ENCODE results near the gene NSD2. TPM values are rescaled to one million over a fixed set of nuclear protein-coding genes. Genes with fewer than 3 reads are reported as not detected.
A peak's percentile ranks its signal among the peaks of the same experiment; 100 is the strongest.
"Not testable (repeated sequence)": the region's sequence is repeated elsewhere in the genome, so short reads cannot be mapped to it uniquely, and the experiment has no call there.

Gene NSD2
- total RNA-seq, 1 donor from 2014 or later: 42.7 TPM

GRCh38 chr4:1842339-1842895, 28.8 kb upstream of the NSD2 start:
- ATAC-seq: no peak

- no peak for ATAC-seq
Measured at GRCh38 chr4:1842993-1843448, 28.2 kb upstream of the NSD2 start.

GRCh38 chr4:1843852-1844251, 27.3 kb upstream of the NSD2 start:
- ATAC-seq: no peak

GRCh38 chr4:1844618-1845017, 26.6 kb upstream of the NSD2 start:
- not testable (repeated sequence) for ATAC-seq

GRCh38 chr4:1846580-1846979, 24.6 kb upstream of the NSD2 start:
- no peak for ATAC-seq

GRCh38 chr4:1850276-1850675, 20.9 kb upstream of the NSD2 start:
- ATAC-seq: no peak

GRCh38 chr4:1851160-1851559, 20.0 kb upstream of the NSD2 start:
- ATAC-seq: no peak

- ATAC-seq: no peak
Measured at GRCh38 chr4:1851575-1852410, 19.4 kb upstream of the NSD2 start.

GRCh38 chr4:1852904-1853623, 18.1 kb upstream of the NSD2 start:
- ATAC-seq: peak; percentile 20

GRCh38 chr4:1854752-1855151, 16.4 kb upstream of the NSD2 start:
- no peak for ATAC-seq

GRCh38 chr4:1855333-1856070, 15.7 kb upstream of the NSD2 start:
- peak; percentile 18 for ATAC-seq

- ATAC-seq: peak; percentile 96
Measured at GRCh38 chr4:1856071-1856942, 14.9 kb upstream of the NSD2 start, which contains the start of gene LETM1. LETM1 (minus strand) TSS chr4:1856156; CDS start chr4:1855950, 206 bp downstream.

- peak; percentile 0 for ATAC-seq
Measured at GRCh38 chr4:1856943-1857699, 14.1 kb upstream of the NSD2 start.

GRCh38 chr4:1857931-1858330, 13.3 kb upstream of the NSD2 start:
- ATAC-seq: no peak

GRCh38 chr4:1859389-1859753, 11.8 kb upstream of the NSD2 start:
- no peak for ATAC-seq

- ATAC-seq: peak; percentile 14
Measured at GRCh38 chr4:1862055-1862911, 8.9 kb upstream of the NSD2 start.

- ATAC-seq: no peak
Measured at GRCh38 chr4:1862961-1863296, 8.3 kb upstream of the NSD2 start.

GRCh38 chr4:1863297-1864033, 7.7 kb upstream of the NSD2 start:
- ATAC-seq: no peak
